ENCODE results near the gene CNTN5.

- TF ChIP-seq CTCF (IDR thresholded peaks at IDR 0.05) (no peak), POLR2A (IDR thresholded peaks at IDR 0.05) (no peak), EP300 (IDR thresholded peaks at IDR 0.05) (no peak)
Measured at GRCh38 chr11:99177446-99177845, 156.7 kb downstream of the CNTN5 start.

Data from upper lobe of left lung (tissue), 4 donors.